Fibroblast of skin of back (primary cell): ENCODE results near the gene DNMT3B.
"Not testable (repeated sequence)": the region's sequence is repeated elsewhere in the genome, so short reads cannot be mapped to it uniquely, and the experiment has no call there.

Experiments used
- DNase-seq: peaks from one replicate; pipeline ENCODE4 v3.0.0-alpha.2; 2013

The DNMT3B gene

DNA sequence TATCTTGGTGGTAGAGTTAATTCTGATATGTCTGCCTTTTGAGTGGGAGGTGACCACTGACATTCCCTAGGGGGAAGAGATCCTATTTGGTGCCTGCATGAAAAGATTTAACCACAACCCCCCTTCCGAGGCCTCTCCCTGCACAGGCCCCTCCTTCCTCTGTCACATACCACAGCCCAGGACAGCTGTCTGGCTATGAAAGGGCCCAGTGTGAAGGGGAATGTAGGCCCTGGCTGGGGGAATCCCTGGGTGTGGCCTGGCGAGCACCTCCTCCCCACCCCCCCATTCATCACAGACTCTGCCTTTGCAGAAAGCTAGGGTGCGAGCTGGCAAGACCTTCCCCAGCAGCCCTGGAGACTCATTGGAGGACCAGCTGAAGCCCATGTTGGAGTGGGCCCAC, 30.1 kb downstream of the DNMT3B start:
- DNase-seq, result peak; percentile 68

DNA sequence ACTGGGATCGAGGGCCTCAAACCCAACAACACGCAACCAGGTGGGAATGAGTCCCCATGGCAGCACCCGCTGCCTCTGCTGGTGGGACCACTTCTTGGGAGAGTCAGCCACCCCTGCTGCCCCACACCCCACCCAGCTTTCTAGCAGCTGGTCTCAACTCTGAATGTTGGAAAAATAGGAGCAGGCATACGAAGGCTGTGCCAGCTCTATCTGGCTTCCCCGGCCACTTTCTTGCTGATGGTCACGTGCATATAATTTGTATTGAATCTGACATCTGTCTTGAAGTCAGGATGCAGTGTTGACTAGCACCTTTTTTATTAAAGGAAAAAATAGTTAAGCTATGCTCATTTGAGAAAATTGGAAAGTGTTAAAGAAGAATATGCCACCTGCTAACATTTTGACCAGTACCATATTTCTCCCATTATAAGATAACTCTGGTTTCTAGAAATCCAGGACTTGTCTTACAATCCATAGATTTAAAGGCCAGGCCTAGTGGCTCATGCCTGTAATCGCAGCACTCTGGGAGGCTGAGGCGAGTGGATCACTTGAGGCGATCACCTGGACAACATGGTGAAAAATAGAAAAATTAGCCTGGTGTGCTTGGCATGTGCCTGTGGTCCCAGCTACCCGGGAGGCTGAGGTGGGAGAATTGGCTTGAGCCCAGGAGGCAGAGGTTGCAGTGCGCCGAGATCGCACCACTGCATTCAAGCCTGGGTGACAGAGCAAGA, 30.7 kb downstream of the DNMT3B start:
- DNase-seq, result no peak

DNA sequence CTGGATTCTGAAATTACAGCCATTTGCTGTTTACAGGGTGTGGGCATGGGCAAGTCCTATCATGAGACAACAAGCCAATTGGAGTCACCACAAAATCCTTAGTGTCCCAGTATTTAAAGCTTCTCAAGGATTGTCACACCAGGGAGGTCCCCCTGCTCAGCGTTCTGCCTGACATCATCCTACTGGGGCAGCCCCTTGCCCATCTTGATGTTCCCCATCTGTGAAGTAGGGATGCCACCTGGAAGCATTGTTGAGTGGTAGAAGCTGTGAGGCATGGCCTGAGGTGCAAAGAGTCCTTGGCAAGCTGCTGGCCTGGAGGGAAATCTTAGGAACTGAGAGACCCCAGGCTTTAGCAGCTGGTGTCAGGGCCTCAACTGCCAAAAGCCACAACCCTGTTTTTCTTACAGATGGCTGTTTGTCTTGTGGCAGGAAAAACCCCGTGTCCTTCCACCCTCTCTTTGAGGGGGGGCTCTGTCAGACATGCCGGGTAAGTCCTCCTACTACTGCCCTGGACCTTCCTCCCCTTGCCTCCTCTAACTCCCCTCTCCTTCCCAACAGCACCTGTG, 34.3 kb downstream of the DNMT3B start:
- no peak for DNase-seq

DNA sequence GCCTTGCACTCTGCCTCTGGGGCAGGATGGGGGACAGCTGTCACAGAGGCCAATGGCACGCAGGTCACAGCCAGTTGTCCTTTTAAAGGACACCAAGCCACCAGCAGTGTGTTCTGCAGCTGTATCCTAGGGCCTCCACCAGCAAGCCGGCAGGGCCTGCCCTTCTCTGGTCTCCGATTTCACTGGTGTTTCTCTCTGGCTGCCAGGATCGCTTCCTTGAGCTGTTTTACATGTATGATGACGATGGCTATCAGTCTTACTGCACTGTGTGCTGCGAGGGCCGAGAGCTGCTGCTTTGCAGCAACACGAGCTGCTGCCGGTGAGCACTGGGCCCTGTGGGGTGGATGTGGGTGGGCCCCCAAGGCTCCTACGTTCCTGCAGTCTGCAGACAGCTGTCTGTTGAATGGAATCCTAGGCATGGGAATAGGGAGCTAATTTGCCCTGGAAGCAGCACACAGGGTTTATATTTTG, 34.8 kb downstream of the DNMT3B start:
- DNase-seq, result no peak

DNA sequence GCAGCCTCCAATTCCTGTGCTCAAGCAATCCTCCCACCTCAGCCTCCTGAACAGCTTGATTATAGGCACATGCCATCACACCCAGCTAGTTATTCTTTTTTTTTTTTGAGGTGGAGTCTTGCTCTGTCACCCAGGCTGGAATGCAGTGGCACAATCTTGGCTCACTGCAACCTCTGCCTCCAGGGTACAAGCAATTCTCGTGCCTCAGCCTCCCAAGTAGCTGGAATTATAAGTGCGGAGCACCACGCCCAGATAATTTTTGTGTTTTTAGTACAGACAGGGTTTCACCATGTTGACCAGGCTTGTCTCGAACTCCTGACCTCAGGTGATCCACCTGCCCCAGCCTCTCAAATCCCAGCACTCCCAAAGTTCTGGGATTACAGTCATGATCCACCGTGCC, 35.4 kb downstream of the DNMT3B start:
- DNase-seq, result not testable (repeated sequence)

DNA sequence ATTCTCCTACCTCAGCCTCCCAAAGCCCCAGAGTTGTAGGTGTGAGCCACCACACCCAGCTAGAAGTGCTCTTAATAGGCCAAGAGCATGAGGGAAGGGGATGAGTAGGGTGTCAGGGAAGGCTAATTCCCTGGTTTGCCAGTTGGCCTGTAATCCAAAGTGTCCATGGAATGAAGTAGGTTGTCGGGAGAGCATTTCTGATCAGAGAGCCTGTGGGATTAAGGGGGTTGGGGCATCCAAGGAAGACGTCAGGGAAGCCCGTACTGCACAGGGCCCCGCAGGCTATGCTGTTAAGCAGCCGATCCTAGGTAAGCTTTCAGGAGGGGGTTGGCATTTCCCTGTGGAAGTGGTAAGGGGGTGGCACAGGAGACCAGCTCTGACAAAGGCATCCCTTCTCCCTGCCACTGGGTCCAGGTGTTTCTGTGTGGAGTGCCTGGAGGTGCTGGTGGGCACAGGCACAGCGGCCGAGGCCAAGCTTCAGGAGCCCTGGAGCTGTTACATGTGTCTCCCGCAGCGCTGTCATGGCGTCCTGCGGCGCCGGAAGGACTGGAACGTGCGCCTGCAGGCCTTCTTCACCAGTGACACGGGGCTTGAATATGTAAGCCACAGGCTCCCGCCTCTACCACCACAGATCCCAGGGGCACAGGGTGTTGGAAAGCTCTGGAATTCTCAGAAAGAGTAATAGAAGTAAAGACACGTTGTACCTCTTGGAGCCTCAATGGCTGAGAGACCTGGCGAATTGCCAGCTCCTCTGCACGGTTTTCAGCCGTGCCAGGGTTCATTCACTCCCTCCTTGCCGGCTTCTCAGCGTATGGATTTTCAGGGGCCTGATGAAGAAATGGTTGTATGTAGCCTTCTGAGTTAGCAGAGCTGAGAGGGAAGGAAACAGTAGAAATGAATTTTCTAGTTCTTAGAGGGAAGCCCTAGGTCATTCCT, 36.1 kb downstream of the DNMT3B start:
- DNase-seq, result no peak

DNA sequence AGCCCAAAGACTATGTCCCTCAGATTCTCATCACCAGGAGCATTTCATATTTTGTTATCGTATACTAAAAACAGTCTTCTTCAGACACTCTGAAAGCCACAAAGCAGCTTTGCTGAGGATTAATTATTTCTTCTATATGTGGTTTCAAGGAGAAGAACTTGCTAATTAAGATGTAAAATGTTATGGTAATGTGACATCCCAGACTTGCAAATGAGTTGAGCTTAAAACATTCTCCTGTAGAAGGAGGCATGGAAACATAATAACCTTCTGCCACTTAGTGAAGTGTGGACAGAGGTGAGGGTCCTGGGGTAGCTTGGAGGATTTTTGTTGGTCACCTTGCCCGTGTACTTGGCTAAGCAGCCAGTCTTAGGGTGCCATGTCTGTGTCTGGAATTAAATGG, 40.9 kb downstream of the DNMT3B start:
- DNase-seq, result no peak

DNA sequence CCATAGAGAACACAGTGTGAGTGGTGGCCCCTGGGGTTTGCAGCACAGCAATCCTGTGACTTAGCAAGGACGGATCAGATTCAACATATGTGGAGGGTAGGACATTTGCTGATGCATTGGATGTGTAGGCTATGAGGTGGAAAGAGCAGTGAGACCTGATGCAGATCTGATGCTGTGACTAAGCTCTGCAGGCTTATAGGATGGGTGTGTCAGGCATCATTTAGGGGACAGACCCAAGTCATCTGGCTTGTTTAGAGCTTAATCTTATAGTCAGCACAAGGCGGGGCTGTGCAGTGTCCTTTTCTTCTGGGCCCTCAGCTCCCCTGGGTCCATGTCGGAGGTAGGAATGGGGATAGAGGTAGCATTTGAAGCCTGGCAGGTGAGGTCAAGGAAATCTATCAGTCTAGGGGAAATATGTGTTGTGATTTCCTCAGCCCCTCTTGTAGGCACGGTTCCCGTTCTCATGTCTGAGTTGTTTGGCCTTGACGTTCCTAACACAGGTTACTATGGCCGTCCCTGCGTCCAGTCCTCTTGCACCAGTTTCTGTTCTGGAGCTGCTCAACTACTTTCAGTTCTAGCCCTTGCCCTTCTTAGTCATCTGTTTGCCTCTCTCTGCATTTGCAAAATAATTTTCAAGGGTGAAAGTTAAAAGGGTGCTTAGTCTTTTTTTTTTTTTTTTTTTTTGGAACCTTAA, 42.0 kb downstream of the DNMT3B start:
- no peak for DNase-seq

DNA sequence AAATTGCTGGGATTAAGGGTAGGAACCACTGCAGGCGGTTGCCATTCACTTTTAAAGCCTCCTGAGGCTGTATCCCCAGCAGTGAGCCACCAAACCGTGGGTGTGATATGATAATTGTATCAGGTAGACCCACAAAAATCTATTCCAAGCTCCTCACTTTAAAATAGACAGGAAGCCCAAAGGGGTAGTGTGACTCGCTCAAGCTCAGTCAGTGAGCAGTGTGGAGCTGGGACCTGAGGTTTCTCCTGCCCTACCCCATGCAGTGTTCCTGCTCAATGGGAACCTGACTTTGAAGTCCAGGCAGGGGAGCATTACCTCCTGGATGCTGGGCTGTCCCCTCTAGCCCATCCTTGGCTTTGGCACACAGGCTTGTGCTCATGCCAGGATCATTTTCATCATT, 42.6 kb downstream of the DNMT3B start:
- DNase-seq, result no peak

DNA sequence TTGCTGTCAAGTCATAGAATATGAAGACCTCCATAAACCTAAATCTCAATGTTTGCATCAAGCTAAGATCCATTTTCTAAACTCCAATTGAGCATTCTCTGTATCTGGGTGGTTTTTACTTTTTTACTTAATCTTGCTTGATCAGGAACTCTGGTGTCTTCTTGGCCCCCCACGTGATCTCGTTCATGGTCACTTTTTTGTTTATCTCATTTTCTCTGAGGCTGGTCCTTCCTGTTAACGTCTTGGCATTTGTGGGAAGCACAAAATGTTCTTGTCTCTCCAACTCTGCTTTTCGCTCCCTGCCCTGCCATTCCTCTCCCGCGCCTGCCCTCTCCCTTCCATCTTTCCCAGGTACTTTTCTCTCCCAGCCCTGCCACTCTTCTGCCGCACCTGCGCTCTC, 43.5 kb downstream of the DNMT3B start:
- DNase-seq, result no peak

DNA sequence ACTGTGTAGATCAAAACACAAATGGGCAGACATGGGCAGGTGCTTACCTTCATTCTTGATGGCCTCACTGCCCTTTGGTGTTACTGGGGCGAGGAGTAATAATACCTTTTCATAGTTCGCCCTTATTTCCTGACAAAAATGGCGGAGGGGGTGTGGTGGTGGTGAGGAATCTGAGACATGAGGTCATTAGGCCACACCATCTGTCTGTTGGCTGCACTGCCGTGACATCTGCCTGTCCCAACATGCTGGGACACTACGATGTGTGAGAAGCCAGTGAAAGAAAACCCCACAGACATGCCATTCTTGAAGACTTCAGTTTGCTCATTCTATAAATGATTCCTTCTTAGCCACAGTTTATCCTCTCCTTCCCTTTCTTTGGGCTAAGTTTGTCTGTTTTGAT, 44.2 kb downstream of the DNMT3B start:
- no peak for DNase-seq

DNA sequence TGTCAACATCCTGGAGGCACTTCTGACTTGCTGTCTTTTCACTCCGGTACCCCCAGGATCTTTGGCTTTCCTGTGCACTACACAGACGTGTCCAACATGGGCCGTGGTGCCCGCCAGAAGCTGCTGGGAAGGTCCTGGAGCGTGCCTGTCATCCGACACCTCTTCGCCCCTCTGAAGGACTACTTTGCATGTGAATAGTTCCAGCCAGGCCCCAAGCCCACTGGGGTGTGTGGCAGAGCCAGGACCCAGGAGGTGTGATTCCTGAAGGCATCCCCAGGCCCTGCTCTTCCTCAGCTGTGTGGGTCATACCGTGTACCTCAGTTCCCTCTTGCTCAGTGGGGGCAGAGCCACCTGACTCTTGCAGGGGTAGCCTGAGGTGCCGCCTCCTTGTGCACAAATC, 45.5 kb downstream of the DNMT3B start:
- DNase-seq, result no peak

DNA sequence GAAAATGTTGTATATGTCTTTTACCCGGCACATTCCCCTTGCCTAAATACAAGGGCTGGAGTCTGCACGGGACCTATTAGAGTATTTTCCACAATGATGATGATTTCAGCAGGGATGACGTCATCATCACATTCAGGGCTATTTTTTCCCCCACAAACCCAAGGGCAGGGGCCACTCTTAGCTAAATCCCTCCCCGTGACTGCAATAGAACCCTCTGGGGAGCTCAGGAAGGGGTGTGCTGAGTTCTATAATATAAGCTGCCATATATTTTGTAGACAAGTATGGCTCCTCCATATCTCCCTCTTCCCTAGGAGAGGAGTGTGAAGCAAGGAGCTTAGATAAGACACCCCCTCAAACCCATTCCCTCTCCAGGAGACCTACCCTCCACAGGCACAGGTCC, 46.3 kb downstream of the DNMT3B start:
- DNase-seq, result no peak

DNA sequence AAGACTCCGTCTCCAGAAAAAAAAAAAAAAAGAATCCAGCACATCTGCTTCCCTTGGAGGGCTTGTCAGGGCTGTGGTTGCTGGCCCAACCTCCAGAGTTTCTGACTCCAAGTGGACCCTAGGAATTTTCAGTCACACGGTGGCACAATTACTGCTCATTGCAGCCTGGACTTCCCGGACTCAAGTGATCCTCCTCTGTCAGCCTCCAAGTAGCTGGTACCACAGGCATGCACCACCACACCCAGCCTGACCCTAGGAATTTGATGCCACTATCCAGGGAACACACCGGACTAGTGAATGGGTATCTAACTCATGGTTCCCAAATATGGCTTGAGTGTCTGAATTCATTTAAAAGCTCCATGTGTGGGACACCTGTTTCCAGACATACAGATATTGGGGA, 47.7 kb downstream of the DNMT3B start:
- no peak for DNase-seq

DNA sequence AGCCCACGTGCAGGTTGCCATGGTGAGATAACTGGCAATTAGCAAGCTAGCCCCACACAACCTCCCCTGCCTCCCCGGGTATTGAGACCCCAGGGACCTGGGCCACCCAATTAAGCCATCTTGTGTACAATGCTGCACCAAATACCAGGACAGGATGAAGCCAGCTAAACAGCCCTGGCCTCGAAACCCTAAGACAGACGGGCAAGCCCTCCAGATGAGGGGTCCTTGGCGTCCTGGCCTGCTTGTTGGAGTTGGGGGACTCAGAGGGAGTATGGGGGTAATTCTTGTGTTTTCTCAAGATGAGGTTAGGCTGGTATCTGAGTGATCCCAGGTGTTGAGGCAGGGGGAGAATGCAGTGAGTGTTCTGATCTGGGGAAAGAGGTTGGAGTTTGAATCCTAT, 48.8 kb downstream of the DNMT3B start:
- no peak for DNase-seq

DNA sequence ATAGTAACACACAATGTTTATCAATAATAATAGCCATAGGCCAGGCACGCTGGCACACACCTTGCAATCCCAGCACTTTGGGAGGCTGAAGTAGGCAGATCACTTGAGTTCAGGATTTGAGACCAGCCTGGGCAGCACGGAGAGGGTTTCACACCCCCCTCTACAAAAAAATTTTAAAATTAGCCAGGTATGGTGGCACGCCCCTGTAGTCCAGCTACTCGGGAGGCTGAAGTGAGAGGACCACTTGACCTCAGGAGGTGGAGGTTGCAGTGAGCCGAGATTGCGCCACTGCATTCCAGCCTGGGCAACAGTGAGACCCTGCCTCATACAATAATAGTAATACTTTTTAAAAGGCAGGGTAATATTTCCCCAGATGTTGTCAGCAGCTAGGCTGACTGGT, 49.7 kb downstream of the DNMT3B start:
- no peak for DNase-seq

DNA sequence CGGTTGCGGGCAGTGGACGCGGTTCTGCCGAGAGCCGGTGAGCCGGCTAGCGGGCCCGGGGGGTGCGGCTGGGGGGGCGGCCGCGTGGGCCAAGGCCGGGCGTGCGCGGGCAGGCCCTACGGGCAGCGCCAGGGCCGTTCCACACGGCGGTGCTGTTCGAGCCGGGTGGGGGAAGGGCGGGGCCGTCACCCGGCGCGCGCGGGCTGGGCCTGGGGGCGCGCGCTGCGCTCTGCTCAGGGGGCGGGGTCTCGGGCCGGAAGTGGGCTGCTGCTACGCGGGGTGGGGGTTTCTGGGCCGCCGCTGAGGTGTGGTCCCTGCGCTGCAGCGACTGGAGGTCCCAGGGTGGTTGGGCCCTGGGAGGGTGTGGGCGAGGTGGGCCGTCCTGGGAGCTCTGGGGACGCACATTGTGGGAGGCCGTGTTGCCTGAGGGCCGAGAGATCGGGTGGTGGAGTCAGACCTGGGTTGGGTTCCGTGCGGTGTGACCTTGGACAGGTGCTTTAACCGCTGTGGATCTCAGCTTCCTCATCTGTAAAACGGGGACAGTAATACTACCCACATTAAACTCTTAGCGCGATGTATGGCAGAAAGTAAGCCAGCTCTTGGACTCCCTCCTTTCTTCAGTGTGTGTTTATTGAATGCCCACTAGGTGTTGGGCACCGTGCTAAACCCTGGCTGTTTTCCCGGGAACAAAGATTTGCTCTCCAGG, 58.0 kb downstream of the DNMT3B start:
- peak; percentile 72 for DNase-seq

DNA sequence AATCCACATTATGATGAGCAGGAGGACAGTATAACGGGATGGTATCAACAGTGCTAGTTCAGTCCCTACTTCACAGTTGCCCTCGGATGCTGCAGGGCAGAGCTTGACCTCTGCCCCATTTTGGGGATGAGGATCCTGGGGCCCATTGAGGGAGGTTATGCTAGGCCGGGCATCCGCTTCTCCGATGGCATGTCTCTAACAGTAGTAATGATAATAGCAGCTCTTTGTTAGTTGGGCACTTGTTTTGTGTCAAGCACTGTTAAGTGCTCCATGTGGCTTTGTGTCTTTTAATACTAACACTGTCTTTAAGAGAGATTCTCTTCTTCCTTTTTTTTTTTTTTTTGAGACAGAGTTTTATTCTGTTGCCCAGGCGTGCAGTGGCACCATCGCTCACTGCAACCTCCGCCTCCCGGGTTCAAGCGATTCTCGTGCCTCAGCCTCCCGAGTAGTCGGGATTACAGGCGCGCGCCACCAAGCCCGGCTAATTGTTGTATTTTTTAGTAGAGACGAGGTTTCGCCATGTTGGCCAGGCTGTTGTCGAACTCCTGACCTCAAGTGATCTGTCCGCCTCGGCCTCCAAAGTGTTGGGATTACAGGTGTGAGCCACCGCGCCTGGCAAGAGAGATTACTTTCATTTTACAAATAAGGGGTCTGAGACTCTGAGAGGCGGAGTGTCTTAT, 58.7 kb downstream of the DNMT3B start:
- DNase-seq, result no peak

DNA sequence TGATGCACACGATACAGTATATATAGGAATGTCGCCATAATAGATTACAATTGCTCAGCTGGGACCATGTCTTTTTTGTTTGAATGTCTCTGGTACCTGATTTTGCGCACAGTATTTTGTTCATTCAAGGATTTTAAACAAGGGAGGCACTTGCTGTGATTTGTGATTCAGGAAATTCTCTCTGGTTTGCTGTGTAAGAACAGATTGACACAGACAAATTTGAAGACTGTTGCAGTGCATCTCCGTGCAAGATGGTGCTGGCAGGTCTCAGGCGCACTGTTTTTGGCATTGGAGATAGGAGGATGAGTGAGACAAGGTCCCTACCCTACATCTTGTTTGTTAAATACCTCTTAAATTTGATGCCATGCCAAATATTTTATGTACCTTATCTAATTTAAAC, 60.0 kb downstream of the DNMT3B start:
- no peak for DNase-seq

DNA sequence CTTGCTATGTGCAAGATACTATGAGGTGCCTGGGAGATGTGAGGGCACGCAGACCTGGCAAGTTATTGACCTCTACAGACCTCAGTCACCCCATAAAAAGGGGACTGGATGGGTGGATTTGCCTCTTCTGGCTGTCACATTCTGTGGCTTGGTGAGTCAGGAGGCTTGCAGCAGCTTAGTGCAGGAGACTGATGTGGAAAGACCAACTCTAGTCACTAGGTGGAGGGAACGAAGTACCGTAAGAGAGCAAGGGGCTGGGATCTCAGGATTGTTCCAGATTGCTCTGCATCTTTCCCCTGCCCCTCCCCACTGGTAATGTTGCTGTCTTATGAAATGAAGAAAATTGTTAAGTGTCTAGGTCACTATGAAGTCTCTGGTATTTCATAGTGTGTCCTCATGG, 60.9 kb downstream of the DNMT3B start:
- DNase-seq, result peak; percentile 77

DNA sequence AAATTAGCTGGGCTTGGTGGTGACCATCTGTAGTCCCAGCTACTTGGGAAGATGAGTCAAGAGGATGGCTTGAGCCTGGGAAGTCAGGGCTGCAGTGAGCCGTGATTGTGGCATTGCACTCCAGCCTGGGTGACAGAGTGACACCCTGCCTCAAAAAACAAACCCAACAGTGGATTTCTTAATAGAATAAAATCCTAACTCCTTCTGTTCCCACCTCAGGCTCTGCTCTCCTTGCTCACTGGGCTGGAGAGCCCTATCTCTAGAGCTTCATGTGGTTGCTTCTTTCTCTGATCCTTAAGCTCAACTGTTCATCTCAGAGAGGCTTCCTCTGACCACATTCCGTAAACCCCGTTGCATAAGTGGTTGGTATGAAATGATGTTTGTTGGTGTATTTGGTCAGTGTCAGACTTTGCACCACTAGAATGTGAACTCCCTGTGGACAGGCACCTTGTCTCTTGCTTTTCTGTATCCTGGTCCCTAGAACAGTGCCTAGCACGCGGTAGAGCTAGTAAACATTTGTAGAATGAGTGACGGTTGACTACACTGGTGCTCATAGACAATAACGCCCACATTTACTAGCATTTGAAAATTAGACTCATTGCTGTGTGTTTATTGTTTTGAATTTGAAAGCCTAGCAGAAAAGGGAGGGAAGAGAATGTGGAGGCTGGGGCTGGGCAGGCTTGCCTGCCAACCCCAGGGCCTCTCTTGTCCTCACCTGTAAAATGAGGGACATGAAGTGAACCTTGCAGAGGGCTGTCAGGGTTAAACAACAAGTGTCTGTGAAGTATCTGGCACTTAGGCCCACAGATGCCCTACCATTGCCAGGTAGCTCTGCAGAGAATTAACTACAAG, 61.8 kb downstream of the DNMT3B start:
- DNase-seq, result peak; percentile 60
